H1 (cell line): Measurements from ENCODE around the gene TBCEL. TPM values are rescaled to one million over a fixed set of nuclear protein-coding genes. Genes with fewer than 3 reads are reported as not detected.

Experiments
- CTCF ChIA-PET: fragments of 300-600 bp; sonication (Branson Sonifier 250); formaldehyde crosslinking; loops from one replicate; lab custom pipeline; 2021; ENCODE audit not compliant: partially characterized antibody; lab: Charles Lee
- POLR2A ChIA-PET: fragments of 300-600 bp; sonication (Branson Sonifier 250); formaldehyde crosslinking; loops from one replicate; lab custom pipeline; 2021; ENCODE audit warnings: inconsistent platforms; ENCODE audit not compliant: partially characterized antibody; lab: Charles Lee
- DNase-seq, 2 experiments: peaks; one replicate each; pipeline versions ENCODE4 v3.0.0 to v3.0.0-alpha.2; 2010 to 2022; ENCODE audit warnings: low spot score in 2 of 2, low read depth in 1 of 2, mixed read lengths in 1 of 2
- FAIRE-seq: peaks from 2 replicates; lab custom pipeline; 2011; peaks lifted over from hg19 to GRCh38; lab: Jason Lieb, UNC
- H2AFZ ChIP-seq: 2 replicates; pipeline ENCODE4 v1.8.1; 2012; ENCODE audit warnings: low read length, inconsistent platforms
- H2AK5ac ChIP-seq: 2 replicates; pipeline ENCODE4 v1.6.1; 2013; ENCODE audit warnings: low read depth, low read length
- H2BK120ac ChIP-seq: replicated peaks from 2 replicates; pipeline ENCODE3; 2013; ENCODE audit warnings: low read depth, low read length, inconsistent platforms
- H2BK12ac ChIP-seq: 2 replicates; pipeline ENCODE4 v1.6.1; 2013; ENCODE audit warnings: low read depth, low read length
- H2BK15ac ChIP-seq: 2 replicates; pipeline ENCODE4 v1.6.1; 2013; ENCODE audit warnings: low read length
- H2BK20ac ChIP-seq: 2 replicates; pipeline ENCODE4 v1.6.1; 2013; ENCODE audit warnings: low read length
- H2BK5ac ChIP-seq: 2 replicates; pipeline ENCODE4 v1.6.1; 2013; ENCODE audit warnings: low read depth, low read length
- H3K14ac ChIP-seq: 2 replicates; pipeline ENCODE4 v1.6.1; 2013; ENCODE audit warnings: inconsistent platforms; ENCODE audit not compliant: insufficient read length
- H3K18ac ChIP-seq: 2 replicates; pipeline ENCODE4 v1.6.1; 2013; ENCODE audit warnings: low read length; ENCODE audit errors: extremely low read depth
- H3K23ac ChIP-seq: 2 replicates; pipeline ENCODE4 v1.6.1; 2013; ENCODE audit warnings: inconsistent platforms; ENCODE audit not compliant: insufficient read length
- H3K23me2 ChIP-seq: 2 replicates; pipeline ENCODE4 v1.6.1; 2013; ENCODE audit warnings: low read depth, low read length
- H3K27ac ChIP-seq: 2 replicates; pipeline ENCODE4 v1.6.1; 2011; ENCODE audit warnings: low read depth, low read length, inconsistent platforms
- H3K27me3 ChIP-seq, 4 experiments: replicated peaks in 1 of 4; 1 replicate in 1 of 4; 2 replicates in 3 of 4; pipeline versions ENCODE4 v1.6.1 to v1.8.1; 2011 to 2013; ENCODE audit warnings: low read length in 3 of 4, mild to moderate bottlenecking in 3 of 4, inconsistent platforms in 2 of 4, mixed read lengths in 2 of 4, moderate library complexity in 1 of 4; ENCODE audit not compliant: control insufficient read depth in 3 of 4, insufficient read depth in 3 of 4; ENCODE audit errors: extremely low read depth in 1 of 4
- H3K36me3 ChIP-seq, 4 experiments: 2 replicates each; pipeline versions ENCODE4 v1.6.1 to v1.8.1; 2011 to 2013; ENCODE audit warnings: mild to moderate bottlenecking in 4 of 4, low read length in 3 of 4, moderate library complexity in 2 of 4, control low read depth in 1 of 4, inconsistent platforms in 1 of 4; ENCODE audit not compliant: insufficient read depth in 4 of 4, control insufficient read depth in 2 of 4
- H3K4ac ChIP-seq: replicated peaks from 2 replicates; pipeline ENCODE3; 2013; ENCODE audit warnings: low read length, low read depth, mixed read lengths, inconsistent platforms; ENCODE audit not compliant: insufficient read length
- H3K4me1 ChIP-seq, 4 experiments: replicated peaks in 1 of 4; 1 replicate in 1 of 4; 2 replicates in 3 of 4; pipeline versions ENCODE4 v1.6.1 to v1.8.1; 2011 to 2013; ENCODE audit warnings: low read length in 3 of 4, inconsistent platforms in 2 of 4, mixed read lengths in 1 of 4; ENCODE audit not compliant: insufficient read depth in 4 of 4, control insufficient read depth in 3 of 4
- H3K4me2 ChIP-seq, 2 experiments: 2 replicates each; pipeline versions ENCODE4 v1.6.1 to v1.8.1; 2011 to 2013; ENCODE audit warnings: low read depth in 2 of 2, low read length in 2 of 2, control low read depth in 1 of 2, inconsistent platforms in 1 of 2, mild to moderate bottlenecking in 1 of 2; ENCODE audit not compliant: insufficient read depth in 1 of 2
- H3K4me3 ChIP-seq, 4 experiments: fragments of 200-600, 300-600 bp in 1 of 4; sonication (generic), shearing (Covaris generic), sonication (Bioruptor Twin) in 1 of 4; 2 replicates each; pipeline versions ENCODE4 v1.5.1 to v1.8.1; 2011 to 2016; ENCODE audit warnings: low read length in 4 of 4, low read depth in 3 of 4, control low read depth in 2 of 4, inconsistent platforms in 2 of 4, mild to moderate bottlenecking in 2 of 4, mixed read lengths in 1 of 4, moderate library complexity in 1 of 4; ENCODE audit not compliant: insufficient read depth in 2 of 4; ENCODE audit errors: extremely low read depth in 1 of 4
- H3K56ac ChIP-seq: replicated peaks from 2 replicates; pipeline ENCODE3; 2013; ENCODE audit warnings: low read depth, mild to moderate bottlenecking, mixed read lengths, low read length, inconsistent platforms; ENCODE audit not compliant: insufficient read length
- H3K79me1 ChIP-seq: 2 replicates; pipeline ENCODE4 v1.6.1; 2013; ENCODE audit warnings: low read depth, low read length, control low read depth
- H3K79me2 ChIP-seq, 2 experiments: 2 replicates each; pipeline versions ENCODE4 v1.6.1 to v1.8.1; 2012 to 2013; ENCODE audit warnings: low read length in 2 of 2, mild to moderate bottlenecking in 2 of 2, inconsistent platforms in 1 of 2; ENCODE audit not compliant: insufficient read depth in 2 of 2, control insufficient read depth in 1 of 2
- H3K9ac ChIP-seq, 4 experiments: replicated peaks in 1 of 4; 1 replicate in 1 of 4; 2 replicates in 3 of 4; pipeline versions ENCODE4 v1.6.1 to v1.8.1; 2011 to 2013; ENCODE audit warnings: low read depth in 3 of 4, low read length in 3 of 4, control low read depth in 2 of 4, mild to moderate bottlenecking in 2 of 4, moderate library complexity in 2 of 4, inconsistent platforms in 1 of 4; ENCODE audit errors: extremely low read depth in 1 of 4
- H3K9me3 ChIP-seq, 2 experiments: 2 replicates each; pipeline versions ENCODE4 v1.6.1 to v1.8.1; 2012 to 2013; ENCODE audit warnings: mild to moderate bottlenecking in 2 of 2, moderate library complexity in 2 of 2, control low read depth in 1 of 2, inconsistent platforms in 1 of 2, low read depth in 1 of 2, low read length in 1 of 2, mixed read lengths in 1 of 2; ENCODE audit not compliant: insufficient read depth in 2 of 2
- H4K20me1 ChIP-seq, 2 experiments: replicated peaks in 1 of 2; 2 replicates each; pipeline versions ENCODE3 to v1.8.1; 2011 to 2013; ENCODE audit warnings: inconsistent platforms in 2 of 2, low read length in 2 of 2, mild to moderate bottlenecking in 1 of 2; ENCODE audit not compliant: insufficient read depth in 2 of 2, control insufficient read depth in 1 of 2
- H4K5ac ChIP-seq: 2 replicates; pipeline ENCODE4 v1.6.1; 2013; ENCODE audit warnings: low read length, low read depth, mixed read lengths, inconsistent platforms; ENCODE audit not compliant: insufficient read length
- H4K8ac ChIP-seq: 2 replicates; pipeline ENCODE4 v1.8.0; 2013; ENCODE audit warnings: mild to moderate bottlenecking, moderate library complexity, low read length, inconsistent platforms; ENCODE audit not compliant: insufficient read depth; ENCODE audit errors: extremely low read depth
- H4K91ac ChIP-seq: replicated peaks from 2 replicates; pipeline ENCODE3; 2013; ENCODE audit warnings: low read length, mixed read lengths, inconsistent platforms; ENCODE audit not compliant: insufficient read length
- CBX8 ChIP-seq: fragments of 300-800, 300-1000 bp; sonication (generic); IDR thresholded peaks from 2 replicates; pipeline ENCODE4 v1.7.1; 2016; ENCODE audit warnings: low read depth, low read length, borderline replicate concordance
- MAFK ChIP-seq: IDR thresholded peaks from 2 replicates; pipeline ENCODE4 v1.6.1; 2012; ENCODE audit warnings: low read depth, mild to moderate bottlenecking, improper control_type of control experiment, low read length
- NRF1 ChIP-seq: IDR thresholded peaks from 2 replicates; pipeline ENCODE4 v1.6.1; 2011; ENCODE audit warnings: mild to moderate bottlenecking, low read depth, low read length, improper control_type of control experiment
- SUZ12 ChIP-seq: fragments of 200-600 bp; sonication (generic); IDR thresholded peaks from 2 replicates; pipeline ENCODE4 v1.6.1; 2012; ENCODE audit warnings: mild to moderate bottlenecking, inconsistent platforms, low read length, moderate library complexity, mixed read lengths
- WGBS, 2 experiments: shearing (Covaris generic) in 1 of 2; methylation state at CpG; one replicate each; pipeline versions ENCODE4 v1.1.6 to v1.1.7; 2013 to 2015; ENCODE audit warnings: low lambda C conversion rate in 2 of 2, mixed read lengths in 2 of 2, inconsistent platforms in 1 of 2, low coverage in 1 of 2, missing lambda C conversion rate in 1 of 2; ENCODE audit not compliant: insufficient replicate concordance in 2 of 2, insufficient coverage in 1 of 2, insufficient read length in 1 of 2; ENCODE audit errors: extremely low coverage in 1 of 2, missing lambda C conversion rate in 1 of 2; 5-methylcytosine and 5-hydroxymethylcytosine counted together
- polyA plus RNA-seq, 7 experiments: library from polyadenylated mRNA; depleted of rRNA in 3 of 7; stranded (reverse) in 5 of 7; unstranded in 2 of 7; fragments of >200 nt in 5 of 7; fragments of 200-250 nt in 2 of 7; gene quantifications; 1 replicate in 5 of 7; 2 replicates in 1 of 7; 4 replicates in 1 of 7; pipeline versions ENCODE4 v1.2.1 to v1.2.3, GENCODE V29; 2011 to 2013; ENCODE audit warnings: missing spikeins in 2 of 7, mixed read lengths in 2 of 7
- total RNA-seq: library from RNA; stranded (reverse); fragmentation: NEBNext Ultra II Directional; extraction: Animal tissue kit (Norgen Biotek cat#: 25700); gene quantifications from 2 replicates; pipeline ENCODE4 v1.2.1, GENCODE V29; 2021

TBCEL gene
- total and polyA plus RNA-seq, 2 of the 8 experiments (the other 6 are each of a cell fraction or from before 2014, with no cell fraction given): 3.9 to 16.0 TPM

GRCh38 chr11:121090145-121090721 is 66.3 kb downstream of the TBCEL start:
- 95% methylated on average over 5 of the region's 5 CpGs; no CpG with 5 or more reads in 1 of the 2 experiments for WGBS, 2 experiments
- POLR2A ChIA-PET: no interaction called here

More at GRCh38 chr11:121090145-121090721, 66.3 kb downstream of the TBCEL start:
- H2BK15ac ChIP-seq: no peak overlapping the region
- H2BK120ac ChIP-seq: no peak overlapping the region
- no peak overlapping the region for H3K4me3 ChIP-seq
- H3K36me3 ChIP-seq: peaks cover 0 to 9% (median 3%) of the 10 kb centered on the region in 4 experiments; a peak in 4 of 8 replicates
- TF ChIP-seq SUZ12 (no peak), MAFK (no peak), NRF1 (no peak), CBX8 (no peak)
- CTCF ChIA-PET: interaction anchor here (0.6 to 1.7 kb wide), 4 partner anchors 14 to 63 kb away, joined by 3 to 5 read pairs (median 4); no protein-coding TSS in a partner anchor
- no peak overlapping the region for H3K4me2 ChIP-seq
- H3K4me1 ChIP-seq: no peaks in the 10 kb centered on the region
- H2AK5ac ChIP-seq: no peak overlapping the region
- H3K79me1 ChIP-seq: no peaks in the 10 kb centered on the region
- no peaks in the 10 kb centered on the region for H4K20me1 ChIP-seq
- no peak overlapping the region for H3K27ac ChIP-seq
- DNase-seq: no peak
- H3K9me3 ChIP-seq: no peaks in the 10 kb centered on the region
- no peaks in the 10 kb centered on the region for H3K23me2 ChIP-seq
- H2BK5ac ChIP-seq: no peak overlapping the region
- no peak overlapping the region for H4K8ac ChIP-seq
- no peak overlapping the region for H3K9ac ChIP-seq
- no peak overlapping the region for H3K18ac ChIP-seq
- no peak overlapping the region for H4K5ac ChIP-seq
- no peak overlapping the region for H3K14ac ChIP-seq
- H2BK20ac ChIP-seq: no peak overlapping the region
- H3K56ac ChIP-seq: no peak overlapping the region
- no peak overlapping the region for H2BK12ac ChIP-seq
- H4K91ac ChIP-seq: no peak overlapping the region
- no peak overlapping the region for H2AFZ ChIP-seq
- H3K27me3 ChIP-seq: peaks cover 0 to 1% (median 0%) of the 10 kb centered on the region in 4 experiments; a peak in 1 of 7 replicates
- H3K23ac ChIP-seq: no peak overlapping the region
- no peak for FAIRE-seq
- no peak overlapping the region for H3K4ac ChIP-seq
- no peaks in the 10 kb centered on the region for H3K79me2 ChIP-seq
